ENCODE results near the gene CNNM2.

DNA sequence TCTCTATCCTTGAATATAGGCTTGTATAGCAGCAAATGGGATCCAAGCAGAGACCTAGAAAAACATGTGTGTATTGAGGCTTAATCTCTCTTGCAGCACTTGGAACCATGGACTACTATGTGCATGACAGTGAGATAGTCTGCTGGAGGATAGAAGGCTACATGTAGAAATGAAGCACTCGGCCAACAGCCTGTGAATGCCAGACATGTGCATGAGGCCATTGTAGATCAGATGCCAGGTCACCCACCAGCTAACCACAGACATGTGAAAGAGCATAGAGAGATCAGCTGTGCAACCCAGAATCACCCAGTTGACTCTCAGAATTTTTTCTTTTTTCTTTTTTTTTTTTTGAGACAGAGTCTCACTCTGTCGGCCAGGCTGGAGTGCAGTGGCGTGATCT lies 184.1 kb downstream of the CNNM2 start:
- TF ChIP-seq EP300 (IDR thresholded peaks at IDR 0.05) (no peak), POLR2A (IDR thresholded peaks at IDR 0.05) (no peak)
